ENCODE measurements around the gene OR10H3. TPM values are rescaled to one million over a fixed set of nuclear protein-coding genes. Genes with fewer than 3 reads are reported as not detected.

OR10H3 gene
- polyA plus RNA-seq, 1 donor (not counting 4 experiments of a cell fraction or from before 2014, with no cell fraction given): not detected

- H3K9me3 ChIP-seq (ENCODE audit: control insufficient read depth, low read depth, low read length): no peaks in the 10 kb centered on the region
- H3K27me3 ChIP-seq (ENCODE audit: control insufficient read depth, extremely low read depth, insufficient read depth, low read length): no peaks in the 10 kb centered on the region
- H3K36me3 ChIP-seq (ENCODE audit: control insufficient read depth in 2 of 2, extremely low read depth in 1 of 2, insufficient read depth in 2 of 2, low read length in 2 of 2): no peaks in the 10 kb centered on the region
- DNase-seq (ENCODE audit: low read depth, low spot score) (no peak), FAIRE-seq (no peak)
- no peaks in the 10 kb centered on the region for H4K20me1 ChIP-seq (ENCODE audit: control insufficient read depth, extremely low read depth, insufficient read depth, low read length)
- H3K4me1 ChIP-seq (ENCODE audit: control insufficient read depth, extremely low read depth, insufficient read depth, low read length): no peaks in the 10 kb centered on the region
- no peak overlapping the region for H2AFZ ChIP-seq (ENCODE audit: control insufficient read depth, low read length)
- H3K9ac ChIP-seq (ENCODE audit: control insufficient read depth, extremely low read depth, insufficient read depth, low read length): no peak overlapping the region
- H3K27ac ChIP-seq (ENCODE audit: control insufficient read depth, insufficient read depth, low read length): no peak overlapping the region
- dilution Hi-C loops (cut with MboI; ENCODE audit: extremely low pct_ligation_motif_present, low sequenced_read_pairs): no loop called here
- H3K79me2 ChIP-seq (ENCODE audit: control insufficient read depth, insufficient read depth, low read length): no peaks in the 10 kb centered on the region
- H3K4me3 ChIP-seq (ENCODE audit: control insufficient read depth in 2 of 3, extremely low read depth in 1 of 3, insufficient read depth in 2 of 3, low read depth in 1 of 3, low read length in 3 of 3): no peak overlapping the region
- no peaks in the 10 kb centered on the region for H3K9me1 ChIP-seq (ENCODE audit: control insufficient read depth, extremely low read depth, insufficient read depth, low read length)
- no peak overlapping the region for H3K4me2 ChIP-seq (ENCODE audit: control insufficient read depth, extremely low read depth, insufficient read depth, low read depth, low read length)
- TF ChIP-seq EZH2 (IDR thresholded peaks at IDR 0.05; ENCODE audit: low read length) (no peak), CTCF (optimal IDR thresholded peaks at IDR 0.05 in 1 of 3, IDR thresholded peaks at IDR 0.05 in 1 of 3, conservative IDR thresholded peaks at IDR 0.05 in 1 of 3; ENCODE audit: extremely low read depth in 1 of 3, insufficient read depth in 2 of 3, low read length in 3 of 3) (no peak)
These were observed 43.0 kb downstream of the OR10H3 start for GRCh38 chr19:15780610-15781418.

DNA sequence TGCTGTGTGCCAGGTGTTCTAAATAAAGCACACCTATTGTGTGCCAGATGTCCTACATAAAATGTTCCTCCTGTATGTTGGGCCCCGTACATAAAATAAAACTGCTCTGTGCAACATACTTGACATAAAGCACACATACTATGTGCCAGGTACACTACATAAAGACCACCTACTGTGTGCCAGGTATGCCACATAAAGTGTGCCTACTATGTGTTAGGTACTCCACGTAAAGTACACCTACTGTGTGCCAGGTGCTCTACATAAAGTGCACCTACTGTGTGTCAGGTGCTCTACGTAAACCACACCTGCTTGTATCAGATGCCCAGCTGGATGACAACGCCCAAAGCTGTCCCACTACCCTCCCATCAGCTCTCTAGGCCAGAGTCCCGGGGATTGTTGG is 43.9 kb downstream of the OR10H3 start:
- H3K9me3 ChIP-seq (ENCODE audit: control insufficient read depth, low read depth, low read length): no peaks in the 10 kb centered on the region
- no peaks in the 10 kb centered on the region for H3K4me1 ChIP-seq (ENCODE audit: control insufficient read depth, extremely low read depth, insufficient read depth, low read length)
- dilution Hi-C loops (cut with MboI; ENCODE audit: extremely low pct_ligation_motif_present, low sequenced_read_pairs): no loop called here
- FAIRE-seq (no peak), DNase-seq (ENCODE audit: low read depth, low spot score) (no peak)
- no peaks in the 10 kb centered on the region for H3K9me1 ChIP-seq (ENCODE audit: control insufficient read depth, extremely low read depth, insufficient read depth, low read length)
- no peaks in the 10 kb centered on the region for H3K79me2 ChIP-seq (ENCODE audit: control insufficient read depth, insufficient read depth, low read length)
- H3K36me3 ChIP-seq (ENCODE audit: control insufficient read depth in 2 of 2, extremely low read depth in 1 of 2, insufficient read depth in 2 of 2, low read length in 2 of 2): no peaks in the 10 kb centered on the region
- H3K9ac ChIP-seq (ENCODE audit: control insufficient read depth, extremely low read depth, insufficient read depth, low read length): no peak overlapping the region
- no peak overlapping the region for H3K27ac ChIP-seq (ENCODE audit: control insufficient read depth, insufficient read depth, low read length)
- H2AFZ ChIP-seq (ENCODE audit: control insufficient read depth, low read length): no peak overlapping the region
- no peak overlapping the region for H3K4me2 ChIP-seq (ENCODE audit: control insufficient read depth, extremely low read depth, insufficient read depth, low read depth, low read length)
- no peaks in the 10 kb centered on the region for H3K27me3 ChIP-seq (ENCODE audit: control insufficient read depth, extremely low read depth, insufficient read depth, low read length)
- no peak overlapping the region for H3K4me3 ChIP-seq (ENCODE audit: control insufficient read depth in 2 of 3, extremely low read depth in 1 of 3, insufficient read depth in 2 of 3, low read depth in 1 of 3, low read length in 3 of 3)
- no peaks in the 10 kb centered on the region for H4K20me1 ChIP-seq (ENCODE audit: control insufficient read depth, extremely low read depth, insufficient read depth, low read length)
- TF ChIP-seq EZH2 (IDR thresholded peaks at IDR 0.05; ENCODE audit: low read length): no peak
- TF ChIP-seq CTCF (optimal IDR thresholded peaks at IDR 0.05 in 1 of 3, IDR thresholded peaks at IDR 0.05 in 1 of 3, conservative IDR thresholded peaks at IDR 0.05 in 1 of 3; ENCODE audit: extremely low read depth in 1 of 3, insufficient read depth in 2 of 3, low read length in 3 of 3): no peak

Data from keratinocyte (primary cell).